SK-N-SH treated with all-trans-retinoic acid at 6 μM for 48 hours (cell line): Measurements from ENCODE around the gene IGDCC3.

Source experiments
- ATAC-seq: fragments of 200-7000 bp; cut with Tn5 transposase; 3 replicates; pipeline ENCODE4 v1.9.1; 2020; ENCODE audit warnings: mild to moderate bottlenecking, moderate library complexity
- ARNTL ChIP-seq: fragments of 450-650 bp; formaldehyde crosslinking; IDR thresholded peaks from 2 replicates; pipeline ENCODE4 v1.5.0; 2020; ENCODE audit warnings: low read depth, mild to moderate bottlenecking, moderate library complexity, borderline replicate concordance
- BACH2 ChIP-seq: fragments of 250-450 bp; sonication (Bioruptor Pico); IDR thresholded peaks from 2 replicates; pipeline ENCODE4 v1.9.0; 2021; ENCODE audit warnings: mild to moderate bottlenecking, borderline replicate concordance
- CREB5 ChIP-seq: fragments of 250-450 bp; sonication (Bioruptor Pico); IDR thresholded peaks from 2 replicates; pipeline ENCODE4 v1.5.1; 2020; ENCODE audit warnings: low read depth, mild to moderate bottlenecking, moderate library complexity
- CSDC2 ChIP-seq: fragments of 250-450 bp; sonication (Bioruptor Pico); IDR thresholded peaks from 2 replicates; pipeline ENCODE4 v1.5.0; 2020; ENCODE audit warnings: mild to moderate bottlenecking, moderate library complexity
- CSRNP3 ChIP-seq: fragments of 250-450 bp; sonication (Bioruptor Pico); IDR thresholded peaks from 2 replicates; pipeline ENCODE4 v1.5.1; 2021; ENCODE audit warnings: mild to moderate bottlenecking, moderate library complexity
- ESRRG ChIP-seq: fragments of 250-450 bp; sonication (Bioruptor Pico); IDR thresholded peaks from 2 replicates; pipeline ENCODE4 v1.6.1; 2021; ENCODE audit warnings: mild to moderate bottlenecking
- GLIS3 ChIP-seq: fragments of 250-450 bp; sonication (Bioruptor Pico); IDR thresholded peaks from 2 replicates; pipeline ENCODE4 v1.5.0; 2020; ENCODE audit warnings: mild to moderate bottlenecking, moderate library complexity
- ISL1 ChIP-seq: fragments of 250-450 bp; sonication (Bioruptor Pico); IDR thresholded peaks from 2 replicates; pipeline ENCODE4 v2.1.2; 2022; ENCODE audit warnings: mild to moderate bottlenecking, moderate library complexity
- OSR1 ChIP-seq: fragments of 250-450 bp; sonication (Bioruptor Pico); IDR thresholded peaks from 2 replicates; pipeline ENCODE4 v1.8.0; 2022; ENCODE audit warnings: moderate library complexity, mild to moderate bottlenecking, inconsistent platforms
- POU6F1 ChIP-seq: fragments of 250-450 bp; sonication (Bioruptor Pico); IDR thresholded peaks from 2 replicates; pipeline ENCODE4 v1.8.0; 2021; ENCODE audit warnings: low read depth, mild to moderate bottlenecking, moderate library complexity, borderline replicate concordance
- PPARA ChIP-seq: fragments of 250-450 bp; sonication (Bioruptor Pico); IDR thresholded peaks from 2 replicates; pipeline ENCODE4 v1.5.0; 2020; ENCODE audit warnings: mild to moderate bottlenecking, borderline replicate concordance
- RARB ChIP-seq: fragments of 250-450 bp; sonication (Bioruptor Pico); IDR thresholded peaks from 2 replicates; pipeline ENCODE4 v1.8.0; 2021; ENCODE audit warnings: mild to moderate bottlenecking, moderate library complexity
- SNAI2 ChIP-seq: fragments of 250-450 bp; sonication (Bioruptor Pico); IDR thresholded peaks from 2 replicates; pipeline ENCODE4 v1.5.0; 2020; ENCODE audit warnings: mild to moderate bottlenecking, moderate library complexity
- TCF4 ChIP-seq: fragments of 250-450 bp; sonication (Bioruptor Pico); IDR thresholded peaks from 2 replicates; pipeline ENCODE4 v1.8.0; 2021; ENCODE audit warnings: mild to moderate bottlenecking, moderate library complexity, borderline replicate concordance
- TOX ChIP-seq: fragments of 250-450 bp; sonication (Bioruptor Pico); IDR thresholded peaks from 2 replicates; pipeline ENCODE4 v1.8.0; 2021; ENCODE audit warnings: mild to moderate bottlenecking, moderate library complexity, borderline replicate concordance
- TSHZ2 ChIP-seq: fragments of 250-450 bp; sonication (Bioruptor Pico); IDR thresholded peaks from 2 replicates; pipeline ENCODE4 v1.5.0; 2020; ENCODE audit warnings: mild to moderate bottlenecking, moderate library complexity
- ZC3H10 ChIP-seq: fragments of 250-450 bp; sonication (Bioruptor Pico); IDR thresholded peaks from 2 replicates; pipeline ENCODE4 v1.5.1; 2021; ENCODE audit warnings: mild to moderate bottlenecking, moderate library complexity
- ZFP3 ChIP-seq: fragments of 250-450 bp; sonication (Bioruptor Pico); IDR thresholded peaks from 2 replicates; pipeline ENCODE4 v1.5.0; 2020; ENCODE audit warnings: mild to moderate bottlenecking, moderate library complexity
- ZFP30 ChIP-seq: fragments of 450-650 bp; formaldehyde crosslinking; IDR thresholded peaks from 2 replicates; pipeline ENCODE4 v1.5.0; 2022; ENCODE audit warnings: mild to moderate bottlenecking, moderate library complexity
- ZNF565 ChIP-seq: fragments of 450-650 bp; formaldehyde crosslinking; conservative IDR thresholded peaks from 2 replicates; pipeline ENCODE4 v1.5.0; 2020; ENCODE audit warnings: low read depth, mild to moderate bottlenecking, moderate library complexity
- ZNF8 ChIP-seq: fragments of 450-650 bp; formaldehyde crosslinking; IDR thresholded peaks from 2 replicates; pipeline ENCODE4 v1.5.0; 2020; ENCODE audit warnings: mild to moderate bottlenecking, moderate library complexity

IGDCC3 gene

GRCh38 chr15:65362491-65362890 is 15.3 kb downstream of the IGDCC3 start:
- no peak for TF ChIP-seq TSHZ2
- TF ChIP-seq ZNF565: no peak
- TF ChIP-seq POU6F1: no peak
- no peak for TF ChIP-seq ZFP30
- no peak for ATAC-seq

GRCh38 chr15:65361708-65362459 is 15.9 kb downstream of the IGDCC3 start:
- ATAC-seq: no peak
- no peak for TF ChIP-seq SNAI2
- no peak for TF ChIP-seq POU6F1
- no peak for TF ChIP-seq ARNTL
- TF ChIP-seq CSDC2 (CRISPR knock-in tag): no peak
- no peak for TF ChIP-seq ZFP30
- TF ChIP-seq TOX (CRISPR knock-in tag): no peak
- TF ChIP-seq CSRNP3: no peak
- no peak for TF ChIP-seq ZNF8 (CRISPR knock-in tag)
- no peak for TF ChIP-seq ISL1
- TF ChIP-seq TCF4 (CRISPR knock-in tag): no peak
- TF ChIP-seq GLIS3 (CRISPR knock-in tag): no peak
- no peak for TF ChIP-seq PPARA (CRISPR knock-in tag)
- no peak for TF ChIP-seq ESRRG (CRISPR knock-in tag)
- TF ChIP-seq TSHZ2: no peak
- no peak for TF ChIP-seq ZC3H10 (CRISPR knock-in tag)
- TF ChIP-seq BACH2 (CRISPR knock-in tag): no peak
- TF ChIP-seq ZFP3 (CRISPR knock-in tag): no peak

GRCh38 chr15:65360506-65360905 is 17.3 kb downstream of the IGDCC3 start:
- ATAC-seq: no peak
- no peak for TF ChIP-seq ZNF8 (CRISPR knock-in tag)
- no peak for TF ChIP-seq RARB (CRISPR knock-in tag)
- TF ChIP-seq TCF4 (CRISPR knock-in tag): no peak
- no peak for TF ChIP-seq OSR1 (CRISPR knock-in tag)
- TF ChIP-seq GLIS3 (CRISPR knock-in tag): no peak
- TF ChIP-seq ZC3H10 (CRISPR knock-in tag): no peak
- no peak for TF ChIP-seq CREB5 (CRISPR knock-in tag)
- no peak for TF ChIP-seq ISL1
- TF ChIP-seq, all 23 proteins: peak for 0
